A549 (cell line): ENCODE measurements around the gene TYMS. TPM values are rescaled to one million over a fixed set of nuclear protein-coding genes. Genes with fewer than 3 reads are reported as not detected.

Source experiments
- ATAC-seq, 2 experiments: fragments of 200-7000 bp in 1 of 2; fragments of >200 bp in 1 of 2; cut with Nextera tagmentation in 1 of 2; cut with Tn5 transposase in 1 of 2; 3 replicates each; pipeline versions ENCODE4 v1.8.0 to v1.9.1; 2018 to 2020; ENCODE audit warnings: mild to moderate bottlenecking in 1 of 2, moderate library complexity in 1 of 2
- CTCF ChIA-PET: fragments of 300-600 bp; sonication (Branson Sonifier 250); formaldehyde crosslinking; extraction: SDS; loops from one replicate; lab custom pipeline; 2021; ENCODE audit warnings: antibody characterized with exemption, inconsistent platforms; lab: Yijun Ruan, JAX
- POLR2A ChIA-PET: fragments of 350-600 bp; formaldehyde crosslinking; extraction: SDS; loops from one replicate; lab custom pipeline; 2021; ENCODE audit warnings: antibody characterized with exemption, inconsistent platforms; lab: Yijun Ruan, JAX
- DNase-seq, 2 experiments: peaks; one replicate each; pipeline versions ENCODE4 v3.0.0 to v3.0.0-alpha.2; 2011 to 2016; ENCODE audit warnings: low read depth in 1 of 2, low spot score in 1 of 2
- FAIRE-seq: peaks from 2 replicates; lab custom pipeline; 2011; peaks lifted over from hg19 to GRCh38; lab: Jason Lieb, UNC
- H3K27ac ChIP-seq, 2 experiments: fragments of >200 bp; sonication (Bioruptor Twin); formaldehyde crosslinking; 3 replicates each; pipeline ENCODE4 v1.5.1; 2016 to 2017
- H3K4me1 ChIP-seq: fragments of >200 bp; sonication (Bioruptor Twin); formaldehyde crosslinking; 3 replicates; pipeline ENCODE4 v1.6.1; 2016
- H3K4me2 ChIP-seq: fragments of >200 bp; sonication (Bioruptor Twin); formaldehyde crosslinking; 3 replicates; pipeline ENCODE4 v1.6.1; 2016
- H3K4me3 ChIP-seq: fragments of >200 bp; sonication (Bioruptor Twin); formaldehyde crosslinking; 3 replicates; pipeline ENCODE4 v1.5.1; 2016
- H3K9me3 ChIP-seq: fragments of >200 bp; sonication (Bioruptor Twin); formaldehyde crosslinking; 3 replicates; pipeline ENCODE4 v1.6.1; 2016
- CHD2 ChIP-seq: fragments of 150-350 bp; IDR thresholded peaks from 2 replicates; pipeline ENCODE4 v1.6.1; 2014; ENCODE audit warnings: low read length; ENCODE audit not compliant: partially characterized antibody
- CHD4 ChIP-seq: fragments of 200-600 bp; sonication (generic); IDR thresholded peaks from 2 replicates; pipeline ENCODE4 v1.6.1; 2016; ENCODE audit warnings: antibody characterized with exemption, mild to moderate bottlenecking, borderline replicate concordance
- EHMT2 ChIP-seq: fragments of 200-600 bp; sonication (generic); IDR thresholded peaks from 2 replicates; pipeline ENCODE4 v1.6.1; 2016; ENCODE audit warnings: antibody characterized with exemption, low read depth, mild to moderate bottlenecking, moderate library complexity
- ESRRA ChIP-seq: fragments of 150-350 bp; IDR thresholded peaks from 2 replicates; pipeline ENCODE4 v1.6.1; 2014; ENCODE audit warnings: mild to moderate bottlenecking, low read length, borderline replicate concordance
- FOSB ChIP-seq: fragments of 250-450 bp; sonication (Bioruptor Pico); IDR thresholded peaks from 2 replicates; pipeline ENCODE4 v1.5.0; 2020; ENCODE audit warnings: mild to moderate bottlenecking, moderate library complexity
- HOXB13 ChIP-seq: fragments of 250-450 bp; sonication (Bioruptor Pico); IDR thresholded peaks from 2 replicates; pipeline ENCODE4 v1.5.0; 2020; ENCODE audit warnings: low read depth, mild to moderate bottlenecking, moderate library complexity
- MAFK ChIP-seq: fragments of 450-650 bp; IDR thresholded peaks from 2 replicates; pipeline ENCODE4 v1.6.1; 2014; ENCODE audit not compliant: partially characterized antibody
- NPAS2 ChIP-seq: fragments of 250-450 bp; sonication (Bioruptor Pico); IDR thresholded peaks from 2 replicates; pipeline ENCODE4 v1.8.0; 2022; ENCODE audit warnings: mild to moderate bottlenecking, moderate library complexity, borderline replicate concordance
- RAD21 ChIP-seq, 2 experiments: fragments of >200 bp in 1 of 2; sonication (Bioruptor Twin) in 1 of 2; formaldehyde crosslinking in 1 of 2; IDR thresholded peaks in 1 of 2; conservative IDR thresholded peaks in 1 of 2; 2 replicates in 1 of 2; 3 replicates in 1 of 2; pipeline ENCODE4 v1.6.1; 2012 to 2018; ENCODE audit warnings: inconsistent platforms in 1 of 2
- RARB ChIP-seq: fragments of 250-450 bp; sonication (Bioruptor Pico); IDR thresholded peaks from 2 replicates; pipeline ENCODE4 v1.8.0; 2021; ENCODE audit warnings: mild to moderate bottlenecking, moderate library complexity
- RCOR1 ChIP-seq: fragments of 150-350 bp; IDR thresholded peaks from 2 replicates; pipeline ENCODE4 v1.6.1; 2014; ENCODE audit warnings: antibody characterized with exemption, low read length, low read depth
- SMC3 ChIP-seq: fragments of >200 bp; sonication (Bioruptor Twin); formaldehyde crosslinking; IDR thresholded peaks from 3 replicates; pipeline ENCODE4 v1.6.1; 2018; ENCODE audit warnings: inconsistent platforms
- TFCP2L1 ChIP-seq: fragments of 250-450 bp; sonication (Bioruptor Pico); IDR thresholded peaks from 2 replicates; pipeline ENCODE4 v1.5.0; 2021; ENCODE audit warnings: mild to moderate bottlenecking
- ZC3H11A ChIP-seq: fragments of 450-650 bp; IDR thresholded peaks from 2 replicates; pipeline ENCODE4 v1.6.1; 2014; ENCODE audit warnings: antibody characterized with exemption, mild to moderate bottlenecking
- ZSCAN20 ChIP-seq: fragments of 250-450 bp; sonication (Bioruptor Pico); IDR thresholded peaks from 2 replicates; pipeline ENCODE4 v1.8.0; 2022; ENCODE audit warnings: mild to moderate bottlenecking, moderate library complexity
- WGBS: methylation state at CpG from one replicate; pipeline ENCODE4 v1.1.6; 2017; ENCODE audit errors: missing lambda C conversion rate; 5-methylcytosine and 5-hydroxymethylcytosine counted together
- polyA plus RNA-seq, 4 experiments: library from polyadenylated mRNA; depleted of rRNA in 3 of 4; stranded (reverse); fragments of >200 nt; fragmentation: RNase III in 1 of 4; extraction: RNeasy Plus Mini Kit Qiagen cat#74134 plus additional on column Dnase treatment in 1 of 4; gene quantifications; 2 replicates in 3 of 4; 3 replicates in 1 of 4; pipeline ENCODE4 v1.2.3, GENCODE V29; 2011 to 2017
- TF ChIP-seq, protein P1 (sequence below): fragments of >200 bp; sonication (Bioruptor Twin); formaldehyde crosslinking; IDR thresholded peaks from 3 replicates; pipeline ENCODE4 v1.5.1; 2016
- TF ChIP-seq, protein P2 (sequence below): fragments of 250-450 bp; sonication (Bioruptor Pico); IDR thresholded peaks from 2 replicates; pipeline ENCODE4 v1.5.0; 2021; ENCODE audit warnings: mild to moderate bottlenecking, moderate library complexity, borderline replicate concordance
- TF ChIP-seq, protein P3 (sequence below): fragments of 150-350 bp; IDR thresholded peaks from 2 replicates; pipeline ENCODE4 v1.6.1; 2014; ENCODE audit warnings: low read depth, mild to moderate bottlenecking, low read length
- TF ChIP-seq, protein P4 (sequence below): fragments of 200-600 bp; sonication (generic); IDR thresholded peaks from 2 replicates; pipeline ENCODE4 v1.6.1; 2016; ENCODE audit warnings: antibody characterized with exemption, mild to moderate bottlenecking, moderate library complexity
- TF ChIP-seq, protein P5 (sequence below): fragments of >200 bp; sonication (Bioruptor Twin); formaldehyde crosslinking; IDR thresholded peaks from 2 replicates; pipeline ENCODE4 v1.6.1; 2016

The TYMS gene
- polyA plus RNA-seq, 2 of the 4 experiments (the other 2 are of a cell fraction), result 118 to 173 TPM

DNA sequence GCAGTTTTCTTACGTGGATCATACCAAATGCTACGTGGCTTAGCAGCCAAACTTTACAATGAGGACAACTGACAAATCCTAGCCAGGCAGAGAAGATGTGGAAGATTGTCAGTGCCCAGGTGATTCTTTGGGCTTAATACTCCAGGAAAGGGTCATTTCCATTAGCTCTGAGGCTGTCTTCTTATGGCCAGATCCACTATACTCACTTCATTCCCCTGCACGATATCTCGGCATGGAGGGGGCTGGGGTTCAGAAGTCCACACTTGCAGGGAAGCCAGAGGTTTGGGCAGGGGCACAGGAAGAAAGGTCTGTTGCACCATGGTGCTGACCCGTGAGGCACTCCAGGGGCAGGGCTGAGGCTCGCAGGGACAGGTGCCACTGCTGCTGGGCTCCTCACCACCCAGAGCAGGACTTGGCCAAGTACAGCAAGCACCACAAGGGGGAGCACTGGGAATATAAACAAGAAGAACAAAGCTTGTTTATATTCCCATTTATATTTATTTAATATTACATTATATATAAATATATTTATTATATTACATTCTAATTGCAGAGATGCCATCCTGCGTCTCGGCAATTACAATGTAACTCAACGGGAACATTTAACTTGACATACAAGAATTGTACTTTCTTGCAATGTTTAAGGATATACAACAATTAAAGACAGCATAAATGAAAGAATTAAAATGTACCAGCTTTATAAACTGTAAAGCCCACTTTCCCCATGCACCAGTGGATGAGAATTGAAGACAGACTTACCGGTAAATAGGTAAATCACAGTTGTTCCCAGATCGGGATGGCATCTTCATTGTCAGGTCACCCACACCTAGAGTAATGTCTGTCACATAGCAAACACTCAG, 33.5 kb upstream of the TYMS start:
- CTCF ChIA-PET, result interaction anchor here (0.6 to 7.7 kb wide), 37 partner anchors 9 to 368 kb away, joined by 3 to 94 read pairs (median 4); partner anchors contain the start of genes ENOSF1 and TYMS
- FAIRE-seq, result no peak
- H3K27ac ChIP-seq, result no peak overlapping the region
- peak; percentile 62 to 63 for TF ChIP-seq RAD21 (conservative IDR thresholded peaks at IDR 0.05 in 1 of 2, IDR thresholded peaks at IDR 0.05 in 1 of 2)
- TF ChIP-seq, protein P1, sequence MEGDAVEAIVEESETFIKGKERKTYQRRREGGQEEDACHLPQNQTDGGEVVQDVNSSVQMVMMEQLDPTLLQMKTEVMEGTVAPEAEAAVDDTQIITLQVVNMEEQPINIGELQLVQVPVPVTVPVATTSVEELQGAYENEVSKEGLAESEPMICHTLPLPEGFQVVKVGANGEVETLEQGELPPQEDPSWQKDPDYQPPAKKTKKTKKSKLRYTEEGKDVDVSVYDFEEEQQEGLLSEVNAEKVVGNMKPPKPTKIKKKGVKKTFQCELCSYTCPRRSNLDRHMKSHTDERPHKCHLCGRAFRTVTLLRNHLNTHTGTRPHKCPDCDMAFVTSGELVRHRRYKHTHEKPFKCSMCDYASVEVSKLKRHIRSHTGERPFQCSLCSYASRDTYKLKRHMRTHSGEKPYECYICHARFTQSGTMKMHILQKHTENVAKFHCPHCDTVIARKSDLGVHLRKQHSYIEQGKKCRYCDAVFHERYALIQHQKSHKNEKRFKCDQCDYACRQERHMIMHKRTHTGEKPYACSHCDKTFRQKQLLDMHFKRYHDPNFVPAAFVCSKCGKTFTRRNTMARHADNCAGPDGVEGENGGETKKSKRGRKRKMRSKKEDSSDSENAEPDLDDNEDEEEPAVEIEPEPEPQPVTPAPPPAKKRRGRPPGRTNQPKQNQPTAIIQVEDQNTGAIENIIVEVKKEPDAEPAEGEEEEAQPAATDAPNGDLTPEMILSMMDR, result peak; percentile 62
- peak; percentile 61 for TF ChIP-seq SMC3
- TF ChIP-seq EHMT2, result no peak
- TF ChIP-seq, protein P2, sequence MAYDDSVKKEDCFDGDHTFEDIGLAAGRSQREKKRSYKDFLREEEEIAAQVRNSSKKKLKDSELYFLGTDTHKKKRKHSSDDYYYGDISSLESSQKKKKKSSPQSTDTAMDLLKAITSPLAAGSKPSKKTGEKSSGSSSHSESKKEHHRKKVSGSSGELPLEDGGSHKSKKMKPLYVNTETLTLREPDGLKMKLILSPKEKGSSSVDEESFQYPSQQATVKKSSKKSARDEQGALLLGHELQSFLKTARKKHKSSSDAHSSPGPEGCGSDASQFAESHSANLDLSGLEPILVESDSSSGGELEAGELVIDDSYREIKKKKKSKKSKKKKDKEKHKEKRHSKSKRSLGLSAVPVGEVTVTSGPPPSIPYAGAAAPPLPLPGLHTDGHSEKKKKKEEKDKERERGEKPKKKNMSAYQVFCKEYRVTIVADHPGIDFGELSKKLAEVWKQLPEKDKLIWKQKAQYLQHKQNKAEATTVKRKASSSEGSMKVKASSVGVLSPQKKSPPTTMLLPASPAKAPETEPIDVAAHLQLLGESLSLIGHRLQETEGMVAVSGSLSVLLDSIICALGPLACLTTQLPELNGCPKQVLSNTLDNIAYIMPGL (CRISPR knock-in tag), result no peak
- DNase-seq, result peak; percentile 18 to 73
- H3K4me2 ChIP-seq, result no peak overlapping the region
- peak; percentile 89 to 93 for ATAC-seq
- 32% methylated on average over 10 of the region's 11 CpGs for WGBS
- H3K9me3 ChIP-seq, result no peaks in the 10 kb centered on the region
- H3K4me3 ChIP-seq, result no peak overlapping the region
- POLR2A ChIA-PET, result interaction anchor here (1.2 to 1.9 kb wide), 2 partner anchors 34 to 89 kb away, joined by 3 to 7 read pairs; partner anchors contain the start of genes ENOSF1 and TYMS
- H3K4me1 ChIP-seq, result no peaks in the 10 kb centered on the region

DNA sequence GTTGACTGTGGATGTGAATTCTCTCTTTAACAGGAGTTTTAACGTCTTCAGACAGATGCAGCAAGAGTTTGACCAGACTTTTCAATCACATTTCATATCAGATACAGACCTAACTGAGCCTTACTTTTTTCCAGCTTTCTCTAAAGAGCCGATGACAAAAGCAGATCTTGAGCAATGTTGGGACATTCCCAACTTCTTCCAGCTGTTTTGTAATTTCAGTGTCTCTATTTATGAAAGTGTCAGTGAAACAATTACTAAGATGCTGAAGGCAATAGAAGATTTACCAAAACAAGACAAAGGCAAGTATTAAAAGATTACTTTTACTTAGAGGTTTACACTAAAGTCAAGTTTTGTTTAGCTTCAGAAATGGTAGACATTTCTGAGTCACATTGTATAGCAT, 30.2 kb upstream of the TYMS start:
- ChIA-PET CTCF (interaction anchor here (5.8 to 7.7 kb wide), 2 partner anchors 14 to 204 kb away, joined by 66 to 94 read pairs; no protein-coding TSS in a partner anchor), POLR2A (no interaction called here)
- TF ChIP-seq FOSB (CRISPR knock-in tag) (no peak), ESRRA (no peak), TFCP2L1 (no peak), HOXB13 (no peak), NPAS2 (no peak), MAFK (no peak), EHMT2 (no peak), ZSCAN20 (no peak), ZC3H11A (no peak), CHD2 (no peak), RARB (CRISPR knock-in tag) (no peak), CHD4 (no peak), RCOR1 (no peak)
- TF ChIP-seq, protein P3, sequence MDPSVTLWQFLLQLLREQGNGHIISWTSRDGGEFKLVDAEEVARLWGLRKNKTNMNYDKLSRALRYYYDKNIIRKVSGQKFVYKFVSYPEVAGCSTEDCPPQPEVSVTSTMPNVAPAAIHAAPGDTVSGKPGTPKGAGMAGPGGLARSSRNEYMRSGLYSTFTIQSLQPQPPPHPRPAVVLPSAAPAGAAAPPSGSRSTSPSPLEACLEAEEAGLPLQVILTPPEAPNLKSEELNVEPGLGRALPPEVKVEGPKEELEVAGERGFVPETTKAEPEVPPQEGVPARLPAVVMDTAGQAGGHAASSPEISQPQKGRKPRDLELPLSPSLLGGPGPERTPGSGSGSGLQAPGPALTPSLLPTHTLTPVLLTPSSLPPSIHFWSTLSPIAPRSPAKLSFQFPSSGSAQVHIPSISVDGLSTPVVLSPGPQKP, result no peak
- TF ChIP-seq, protein P4, sequence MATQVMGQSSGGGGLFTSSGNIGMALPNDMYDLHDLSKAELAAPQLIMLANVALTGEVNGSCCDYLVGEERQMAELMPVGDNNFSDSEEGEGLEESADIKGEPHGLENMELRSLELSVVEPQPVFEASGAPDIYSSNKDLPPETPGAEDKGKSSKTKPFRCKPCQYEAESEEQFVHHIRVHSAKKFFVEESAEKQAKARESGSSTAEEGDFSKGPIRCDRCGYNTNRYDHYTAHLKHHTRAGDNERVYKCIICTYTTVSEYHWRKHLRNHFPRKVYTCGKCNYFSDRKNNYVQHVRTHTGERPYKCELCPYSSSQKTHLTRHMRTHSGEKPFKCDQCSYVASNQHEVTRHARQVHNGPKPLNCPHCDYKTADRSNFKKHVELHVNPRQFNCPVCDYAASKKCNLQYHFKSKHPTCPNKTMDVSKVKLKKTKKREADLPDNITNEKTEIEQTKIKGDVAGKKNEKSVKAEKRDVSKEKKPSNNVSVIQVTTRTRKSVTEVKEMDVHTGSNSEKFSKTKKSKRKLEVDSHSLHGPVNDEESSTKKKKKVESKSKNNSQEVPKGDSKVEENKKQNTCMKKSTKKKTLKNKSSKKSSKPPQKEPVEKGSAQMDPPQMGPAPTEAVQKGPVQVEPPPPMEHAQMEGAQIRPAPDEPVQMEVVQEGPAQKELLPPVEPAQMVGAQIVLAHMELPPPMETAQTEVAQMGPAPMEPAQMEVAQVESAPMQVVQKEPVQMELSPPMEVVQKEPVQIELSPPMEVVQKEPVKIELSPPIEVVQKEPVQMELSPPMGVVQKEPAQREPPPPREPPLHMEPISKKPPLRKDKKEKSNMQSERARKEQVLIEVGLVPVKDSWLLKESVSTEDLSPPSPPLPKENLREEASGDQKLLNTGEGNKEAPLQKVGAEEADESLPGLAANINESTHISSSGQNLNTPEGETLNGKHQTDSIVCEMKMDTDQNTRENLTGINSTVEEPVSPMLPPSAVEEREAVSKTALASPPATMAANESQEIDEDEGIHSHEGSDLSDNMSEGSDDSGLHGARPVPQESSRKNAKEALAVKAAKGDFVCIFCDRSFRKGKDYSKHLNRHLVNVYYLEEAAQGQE, result no peak
- TF ChIP-seq, protein P5, sequence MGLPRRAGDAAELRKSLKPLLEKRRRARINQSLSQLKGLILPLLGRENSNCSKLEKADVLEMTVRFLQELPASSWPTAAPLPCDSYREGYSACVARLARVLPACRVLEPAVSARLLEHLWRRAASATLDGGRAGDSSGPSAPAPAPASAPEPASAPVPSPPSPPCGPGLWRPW, result no peak
- H3K4me1 ChIP-seq, result no peaks in the 10 kb centered on the region
- H3K4me2 ChIP-seq, result no peak overlapping the region
- WGBS, result 15% methylated on average over 2 of the region's 2 CpGs
- H3K27ac ChIP-seq, result no peak overlapping the region
- ATAC-seq (no peak), DNase-seq (no peak), FAIRE-seq (no peak)
- H3K4me3 ChIP-seq, result no peak overlapping the region
- H3K9me3 ChIP-seq, result no peaks in the 10 kb centered on the region
